KG1 (cell line): ENCODE data around the gene PEX10.
"Not testable (repeated sequence)": the region's sequence is repeated elsewhere in the genome, so short reads cannot be mapped to it uniquely, and the experiment has no call there.

Experiments
- DNase-seq: peaks from one replicate; lab custom pipeline; 2025; lab: John Stamatoyannopoulos, UW

Gene PEX10

GRCh38 chr1:2443277-2444137 lies 31.1 kb upstream of the PEX10 start:
- DNase-seq = no peak

GRCh38 chr1:2442661-2443060 lies 30.3 kb upstream of the PEX10 start:
- DNase-seq = no peak

GRCh38 chr1:2441746-2442145 lies 29.4 kb upstream of the PEX10 start:
- DNase-seq = no peak

GRCh38 chr1:2440346-2440745 lies 28.0 kb upstream of the PEX10 start:
- DNase-seq = not testable (repeated sequence)

- DNase-seq = no peak
Observed at GRCh38 chr1:2439369-2439768, 27.0 kb upstream of the PEX10 start.

- DNase-seq = no peak
Observed at GRCh38 chr1:2438641-2439040, 26.3 kb upstream of the PEX10 start.

GRCh38 chr1:2438038-2438437 lies 25.7 kb upstream of the PEX10 start:
- DNase-seq = no peak

- DNase-seq = no peak
Observed at GRCh38 chr1:2437617-2438016, 25.3 kb upstream of the PEX10 start.

GRCh38 chr1:2436876-2437275 lies 24.5 kb upstream of the PEX10 start:
- DNase-seq = no peak

GRCh38 chr1:2435746-2436355 lies 23.5 kb upstream of the PEX10 start:
- no peak for DNase-seq

GRCh38 chr1:2435091-2435490 lies 22.7 kb upstream of the PEX10 start:
- DNase-seq = no peak

- DNase-seq = no peak
Observed at GRCh38 chr1:2433936-2434655, 21.7 kb upstream of the PEX10 start.

- DNase-seq = no peak
Observed at GRCh38 chr1:2433196-2433595, 20.8 kb upstream of the PEX10 start.

GRCh38 chr1:2432441-2432844 lies 20.1 kb upstream of the PEX10 start:
- no peak for DNase-seq

GRCh38 chr1:2431518-2431917 lies 19.2 kb upstream of the PEX10 start:
- DNase-seq = no peak

- no peak for DNase-seq
Observed at GRCh38 chr1:2431103-2431502, 18.7 kb upstream of the PEX10 start.

GRCh38 chr1:2430592-2430973 lies 18.2 kb upstream of the PEX10 start:
- DNase-seq = no peak

- no peak for DNase-seq
Observed at GRCh38 chr1:2429780-2430591, 17.6 kb upstream of the PEX10 start.

GRCh38 chr1:2428490-2428889 lies 16.1 kb upstream of the PEX10 start:
- DNase-seq = no peak

GRCh38 chr1:2427976-2428375 lies 15.6 kb upstream of the PEX10 start:
- no peak for DNase-seq

GRCh38 chr1:2427051-2427450 lies 14.7 kb upstream of the PEX10 start:
- no peak for DNase-seq

- DNase-seq = no peak
Observed at GRCh38 chr1:2426540-2426939, 14.2 kb upstream of the PEX10 start.
